Ecto neural progenitor cell (in vitro differentiated cells): Measurements from ENCODE around the gene MGAT4C.

Experiments used
- DNase-seq: peaks from one replicate; pipeline ENCODE4 v3.0.0-alpha.2; 2018; ENCODE audit warnings: low spot score

MGAT4C gene

DNA sequence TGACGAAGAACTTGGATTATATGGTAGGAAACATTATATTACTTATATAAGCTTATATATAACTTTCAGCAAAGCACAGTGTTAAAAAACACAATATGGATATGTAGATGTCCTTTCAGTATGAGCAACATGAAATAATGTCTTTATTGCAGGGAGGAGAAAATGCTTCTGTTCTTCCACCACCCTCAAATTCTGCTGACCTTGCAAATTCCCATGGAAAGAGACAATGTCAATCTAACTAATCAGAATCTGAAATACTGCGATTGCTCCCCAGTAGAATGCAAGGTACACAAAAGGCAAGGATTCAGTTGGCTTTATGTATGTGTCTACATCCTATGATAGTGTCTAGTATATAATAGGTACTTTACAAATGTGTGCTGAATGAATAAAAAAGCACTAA lies 26.4 kb downstream of the MGAT4C start:
- DNase-seq: no peak

DNA sequence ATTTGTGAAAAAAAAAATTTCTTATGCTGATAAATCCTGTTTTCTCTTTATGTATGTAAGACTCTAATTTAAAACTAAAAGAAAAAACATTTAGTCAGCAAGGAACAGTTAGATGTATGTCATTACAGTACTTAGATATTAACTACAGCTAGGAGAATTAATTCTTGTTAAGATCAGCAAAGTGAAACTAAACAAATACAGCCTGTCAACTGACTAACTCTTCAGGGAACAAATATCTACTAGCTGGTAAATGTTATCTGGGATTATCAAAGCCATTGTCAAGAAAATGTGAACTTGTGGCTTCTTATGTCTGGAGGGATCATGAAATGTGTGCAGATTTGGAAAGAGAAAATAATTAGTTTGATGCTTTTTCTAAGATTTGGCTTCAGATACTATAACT lies 27.5 kb downstream of the MGAT4C start:
- no peak for DNase-seq

DNA sequence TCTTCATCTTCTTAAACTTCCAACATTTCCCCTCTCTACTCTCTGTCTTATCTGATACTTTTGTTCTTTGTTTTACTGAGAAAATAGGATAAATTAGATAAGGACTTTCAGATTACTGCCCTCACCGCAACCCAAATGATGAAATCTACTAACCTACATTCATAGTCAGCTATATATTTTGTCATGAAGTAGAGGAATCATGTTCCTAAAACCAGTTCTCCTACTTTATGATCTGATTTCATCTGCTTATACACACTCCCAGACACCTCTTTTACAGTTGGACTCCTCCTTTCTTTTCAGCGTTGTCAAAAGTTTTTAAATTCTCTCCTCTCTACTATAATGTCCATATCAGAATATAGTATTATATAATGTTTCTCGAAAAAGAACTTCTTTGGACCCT lies 29.7 kb downstream of the MGAT4C start:
- no peak for DNase-seq

- no peak for DNase-seq
Measured at GRCh38 chr12:86216591-86216990, 39.6 kb downstream of the MGAT4C start.

- DNase-seq: no peak
Measured at GRCh38 chr12:86213012-86213411, 43.2 kb downstream of the MGAT4C start.

- no peak for DNase-seq
Measured at GRCh38 chr12:86198696-86199444, 57.3 kb downstream of the MGAT4C start.

GRCh38 chr12:86196465-86196864 lies 59.7 kb downstream of the MGAT4C start:
- DNase-seq: no peak

DNA sequence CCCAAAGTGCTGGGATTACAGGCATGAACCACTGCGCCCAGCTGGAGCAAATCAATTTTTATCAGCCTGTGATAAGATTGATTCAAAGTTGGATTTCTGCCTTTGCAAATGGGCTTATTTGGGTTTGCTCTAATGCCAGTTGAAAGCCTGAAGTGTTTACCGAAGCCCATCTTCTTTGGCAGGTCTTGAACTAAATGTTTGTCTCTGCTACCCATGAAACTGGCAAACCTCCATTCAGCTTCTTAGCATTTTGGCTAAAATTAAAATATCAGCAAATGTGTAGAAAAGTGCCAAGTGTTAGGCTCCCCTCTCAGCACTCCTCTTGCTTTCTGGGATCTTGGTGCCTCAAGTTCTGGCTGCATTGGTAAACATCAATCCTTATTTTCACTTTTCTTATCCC lies 61.5 kb downstream of the MGAT4C start:
- DNase-seq: no peak

DNA sequence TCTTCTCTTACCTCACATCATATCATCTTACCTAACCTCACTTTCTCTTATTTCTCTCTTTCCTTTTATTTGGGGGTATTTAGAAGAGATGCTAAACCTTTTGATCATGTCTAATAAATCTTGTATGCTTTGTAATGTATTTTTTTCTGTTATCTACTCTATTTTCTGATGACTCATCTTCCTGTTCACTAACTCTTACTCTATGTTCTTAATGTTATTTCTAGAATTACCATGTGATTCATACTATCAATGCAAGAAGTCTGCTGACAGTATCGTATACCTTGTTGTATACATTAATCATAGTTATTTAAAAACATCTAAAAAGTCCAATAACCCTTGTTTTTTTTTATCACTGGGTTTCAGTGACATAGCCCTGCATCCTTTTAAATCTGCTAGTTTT lies 62.3 kb downstream of the MGAT4C start:
- DNase-seq: no peak

GRCh38 chr12:86188226-86188625 lies 68.0 kb downstream of the MGAT4C start:
- no peak for DNase-seq

- DNase-seq: no peak
Measured at GRCh38 chr12:86186449-86186848, 69.7 kb downstream of the MGAT4C start.

DNA sequence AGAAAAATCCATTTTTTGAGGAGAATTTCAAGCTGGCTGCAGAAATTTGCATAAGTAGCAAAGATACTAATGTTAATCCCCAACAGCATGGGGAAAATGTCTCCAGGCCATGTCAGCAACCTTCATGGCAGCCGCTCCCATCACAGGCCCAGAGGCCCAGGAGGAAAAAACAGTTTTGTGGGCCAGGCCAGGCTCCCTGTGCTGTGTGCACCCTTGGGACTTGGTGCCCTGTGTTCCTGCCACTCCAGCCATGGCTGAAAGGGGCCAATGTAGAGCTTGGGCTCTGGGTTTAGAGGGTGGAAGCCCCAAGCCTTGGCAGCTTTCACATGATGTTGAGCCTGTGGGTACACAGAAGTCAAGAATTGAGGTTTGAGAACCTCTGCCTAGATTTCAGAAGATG lies 76.3 kb downstream of the MGAT4C start:
- DNase-seq: no peak

DNA sequence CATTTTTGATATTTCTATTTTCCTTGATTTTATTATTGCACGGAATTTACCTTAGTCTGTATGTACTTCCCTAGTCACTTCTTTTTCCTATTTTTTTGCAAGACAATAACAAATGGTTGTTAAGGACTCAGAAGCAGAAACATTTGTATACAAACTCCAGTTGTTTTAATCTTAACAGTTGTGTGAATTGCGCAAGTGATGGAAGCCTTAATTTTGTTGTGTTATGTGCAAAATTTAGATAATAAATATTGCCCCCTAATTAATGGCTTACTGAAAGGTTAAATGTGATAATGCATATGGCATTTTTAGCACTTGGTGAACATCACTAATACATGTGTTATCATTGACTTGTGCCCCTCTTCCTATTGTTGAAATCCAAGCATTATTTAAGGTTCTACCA lies 82.0 kb downstream of the MGAT4C start:
- DNase-seq: no peak

DNA sequence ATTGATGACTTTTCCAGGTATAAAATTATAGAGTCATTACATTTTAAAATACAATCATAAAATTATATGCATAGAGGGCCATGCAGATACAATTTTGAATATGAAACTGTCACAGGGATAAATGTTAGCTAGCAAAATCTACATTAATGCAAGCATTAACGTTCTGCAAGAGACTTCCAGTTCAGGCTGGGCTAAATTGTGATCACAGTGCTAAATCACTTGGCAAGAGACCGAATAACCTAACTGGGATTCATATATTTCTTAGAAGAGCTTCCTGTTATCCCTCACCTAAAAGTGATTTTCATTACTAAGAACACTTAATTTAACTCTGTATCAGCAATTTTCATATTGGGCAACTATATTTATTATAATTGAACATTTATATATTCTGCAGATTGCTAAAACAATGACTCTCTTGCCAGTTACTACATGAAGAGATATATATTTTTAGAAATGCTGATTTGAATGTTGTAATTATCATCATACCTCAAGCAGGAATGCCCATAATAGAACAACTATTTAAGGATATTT lies 83.2 kb downstream of the MGAT4C start:
- no peak for DNase-seq

DNA sequence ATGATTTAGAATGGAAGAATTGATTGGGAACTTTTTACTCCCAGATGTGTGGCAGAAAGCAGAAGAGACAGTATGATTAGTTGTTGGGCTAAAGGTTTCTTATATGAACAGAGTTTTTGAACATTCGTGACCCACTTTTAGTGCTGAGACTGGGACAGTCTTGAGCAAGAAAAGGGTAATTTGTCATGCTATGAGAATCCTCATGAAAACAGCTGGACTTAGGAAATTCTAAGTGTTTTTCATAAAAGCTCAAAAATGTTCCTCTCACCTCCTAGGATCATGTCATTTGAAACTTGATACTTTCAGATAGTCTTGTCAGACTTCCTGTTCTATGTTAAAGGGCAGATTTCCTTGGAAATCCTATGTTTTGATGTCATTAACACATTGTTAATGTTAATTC lies 86.1 kb downstream of the MGAT4C start:
- DNase-seq: no peak

DNA sequence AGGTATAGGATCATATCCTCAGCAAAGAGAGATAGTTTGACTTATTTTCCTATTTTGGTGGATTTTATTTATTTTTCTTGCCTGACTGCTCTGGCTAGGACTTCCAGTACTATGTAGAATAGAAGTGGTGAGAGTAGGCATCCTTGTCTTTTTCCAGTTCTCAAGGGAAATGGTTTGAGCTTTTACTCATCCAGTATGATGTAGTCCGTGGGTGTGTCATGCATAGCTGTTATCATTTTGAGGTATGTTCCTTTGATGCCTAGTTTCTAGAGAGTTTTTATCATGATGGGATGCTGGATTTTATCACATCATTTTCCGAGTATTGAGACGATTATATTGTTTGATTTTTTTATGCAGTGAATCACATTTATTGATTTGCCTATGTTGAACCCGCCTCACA lies 97.2 kb downstream of the MGAT4C start:
- no peak for DNase-seq

DNA sequence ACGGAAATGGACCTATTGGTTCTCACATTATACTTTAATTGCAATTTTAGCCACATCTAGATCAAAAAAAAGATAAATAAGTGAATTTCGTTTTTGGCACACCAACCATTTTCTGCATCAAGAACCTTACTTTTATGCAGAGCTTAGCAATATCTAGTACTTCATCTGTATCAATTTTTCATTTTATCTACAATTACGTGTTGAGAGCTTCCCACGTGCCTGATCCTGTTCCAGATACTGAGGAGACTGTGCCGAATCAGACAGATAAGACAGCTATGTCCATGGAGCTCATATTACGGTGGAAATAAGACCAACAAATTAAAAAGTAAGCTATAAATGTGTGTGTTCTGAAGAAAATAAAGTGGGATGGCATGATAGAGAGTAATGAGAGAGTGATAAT lies 101.6 kb downstream of the MGAT4C start:
- no peak for DNase-seq

GRCh38 chr12:86148612-86149011 lies 107.6 kb downstream of the MGAT4C start:
- DNase-seq: no peak

GRCh38 chr12:86148071-86148470 lies 108.1 kb downstream of the MGAT4C start:
- no peak for DNase-seq

- no peak for DNase-seq
Measured at GRCh38 chr12:86145156-86145555, 111.0 kb downstream of the MGAT4C start.

GRCh38 chr12:86143162-86143561 lies 113.0 kb downstream of the MGAT4C start:
- DNase-seq: no peak

- DNase-seq: no peak
Measured at GRCh38 chr12:86139671-86140070, 116.5 kb downstream of the MGAT4C start.

GRCh38 chr12:86138770-86139169 lies 117.4 kb downstream of the MGAT4C start:
- DNase-seq: no peak

- no peak for DNase-seq
Measured at GRCh38 chr12:86137936-86138335, 118.3 kb downstream of the MGAT4C start.
